HL-60 (cell line): ENCODE data around the gene ABCB6.
A peak's percentile ranks its signal among the peaks of the same experiment; 100 is the strongest.

Experiments
- DNase-seq, 2 experiments: peaks; one replicate each; pipeline ENCODE4 v3.0.0-alpha.2; 2010 to 2020; ENCODE audit warnings: low read depth in 1 of 2, low spot score in 1 of 2
- H3K27ac ChIP-seq: fragments of 250-450 bp; sonication (Bioruptor Pico); replicated peaks from 2 replicates; pipeline ENCODE4 v1.5.1; 2020; ENCODE audit warnings: mild to moderate bottlenecking, moderate library complexity
- H3K27me3 ChIP-seq: fragments of 250-450 bp; sonication (Bioruptor Pico); 2 replicates; pipeline ENCODE4 v1.5.1; 2021; ENCODE audit warnings: mild to moderate bottlenecking, moderate library complexity; ENCODE audit not compliant: insufficient read depth, poor library complexity, severe bottlenecking
- H3K4me3 ChIP-seq: replicated peaks from 2 replicates; pipeline ENCODE4 v1.5.1; 2011; ENCODE audit warnings: mild to moderate bottlenecking, control low read depth, low read length; ENCODE audit not compliant: insufficient read depth
- CTCF ChIP-seq: IDR thresholded peaks from one replicate; pipeline ENCODE4 v1.5.1; 2011; ENCODE audit warnings: low read length, control low read depth, inconsistent platforms; ENCODE audit not compliant: insufficient read depth
- GABPA ChIP-seq: IDR thresholded peaks from 2 replicates; pipeline ENCODE4 v1.6.1; 2012; ENCODE audit warnings: low read depth
- POLR2AphosphoS5 ChIP-seq: IDR thresholded peaks from 2 replicates; pipeline ENCODE4 v1.6.1; 2012; ENCODE audit warnings: low read depth
- REST ChIP-seq: IDR thresholded peaks from 2 replicates; pipeline ENCODE4 v1.6.1; 2012; ENCODE audit warnings: low read depth; ENCODE audit not compliant: insufficient replicate concordance
- SPI1 ChIP-seq: IDR thresholded peaks from 2 replicates; pipeline ENCODE4 v1.6.1; 2012; ENCODE audit warnings: low read depth, mild to moderate bottlenecking, borderline replicate concordance

The ABCB6 gene

GRCh38 chr2:219252900-219253752 is 34.4 kb upstream of the ABCB6 start, which contains the start of gene TUBA4B:
TSS of gene TUBA4B (plus strand) at chr2:219253243. CDS start at chr2:219253408, 165 bp downstream.
- DNase-seq, result peak in 1 of 2 experiments; percentile 74
- peak within 1 kb of the TSS; percentile 74 for H3K27ac ChIP-seq
- H3K27me3 ChIP-seq, result no peaks in the 10 kb centered on the region
- H3K4me3 ChIP-seq, result peak within 1 kb of the TSS; percentile 79
- TF ChIP-seq SPI1 (peak; percentile 82), CTCF (no peak), REST (no peak), GABPA (0 out of 2 replicates have a peak, but pooled peaks have one; percentile 22), POLR2AphosphoS5 (no peak)

- Histone ChIP-seq H3K4me3 (peak overlapping the region; percentile 79), H3K27me3 (no peaks in the 10 kb centered on the region), H3K27ac (peak overlapping the region; percentile 74)
- DNase-seq, result no peak
- no peak for TF ChIP-seq REST
- no peak for TF ChIP-seq POLR2AphosphoS5
- TF ChIP-seq GABPA, result no peak
- no peak for TF ChIP-seq CTCF
- TF ChIP-seq SPI1, result no peak
Measured at GRCh38 chr2:219252570-219252899, 33.8 kb upstream of the ABCB6 start.

- Histone ChIP-seq H3K4me3 (peak overlapping the region; percentile 79), H3K27me3 (no peaks in the 10 kb centered on the region), H3K27ac (peak overlapping the region; percentile 74)
- TF ChIP-seq GABPA (no peak), CTCF (no peak), POLR2AphosphoS5 (no peak), SPI1 (no peak), REST (no peak)
- no peak for DNase-seq
Measured at GRCh38 chr2:219252084-219252483, 33.3 kb upstream of the ABCB6 start.
